UCSD-AML1 (cell line): ENCODE measurements around the gene SRSF2.
A peak's percentile ranks its signal among the peaks of the same experiment; 100 is the strongest.
"Not testable (repeated sequence)": the region's sequence is repeated elsewhere in the genome, so short reads cannot be mapped to it uniquely, and the experiment has no call there.

Source experiments
- DNase-seq: peaks from one replicate; lab custom pipeline; 2025; ENCODE audit not compliant: unreplicated experiment; lab: John Stamatoyannopoulos, UW

Gene SRSF2

GRCh38 chr17:76702076-76702475, 35.1 kb downstream of the SRSF2 start:
- DNase-seq, result no peak

GRCh38 chr17:76701471-76701967, 35.6 kb downstream of the SRSF2 start:
- no peak for DNase-seq

GRCh38 chr17:76700617-76701470, 36.3 kb downstream of the SRSF2 start:
- DNase-seq, result no peak

- no peak for DNase-seq
Observed at GRCh38 chr17:76700270-76700616, 36.9 kb downstream of the SRSF2 start.

- not testable (repeated sequence) for DNase-seq
Observed at GRCh38 chr17:76698466-76698977, 38.6 kb downstream of the SRSF2 start.

GRCh38 chr17:76697702-76698465, 39.2 kb downstream of the SRSF2 start:
- no peak for DNase-seq

GRCh38 chr17:76696763-76697701, 40.1 kb downstream of the SRSF2 start:
- DNase-seq, result peak; percentile 78

GRCh38 chr17:76695059-76695831, 41.9 kb downstream of the SRSF2 start:
- no peak for DNase-seq

GRCh38 chr17:76691379-76692191, 45.5 kb downstream of the SRSF2 start:
- DNase-seq, result no peak

GRCh38 chr17:76690596-76691280, 46.4 kb downstream of the SRSF2 start:
- DNase-seq, result no peak

GRCh38 chr17:76689859-76690258, 47.3 kb downstream of the SRSF2 start:
- no peak for DNase-seq

- DNase-seq, result no peak
Observed at GRCh38 chr17:76688165-76688622, 48.9 kb downstream of the SRSF2 start.

- DNase-seq, result no peak
Observed at GRCh38 chr17:76687298-76688164, 49.6 kb downstream of the SRSF2 start.

- no peak for DNase-seq
Observed at GRCh38 chr17:76686538-76687297, 50.4 kb downstream of the SRSF2 start.

- DNase-seq, result no peak
Observed at GRCh38 chr17:76685846-76686245, 51.3 kb downstream of the SRSF2 start.

- no peak for DNase-seq
Observed at GRCh38 chr17:76685366-76685765, 51.8 kb downstream of the SRSF2 start.

GRCh38 chr17:76684756-76685155, 52.4 kb downstream of the SRSF2 start:
- DNase-seq, result no peak
